Progenitor cell of endocrine pancreas (in vitro differentiated cells): Measurements from ENCODE around the gene CLASP1. TPM values are rescaled to one million over a fixed set of nuclear protein-coding genes. Genes with fewer than 3 reads are reported as not detected.
A peak's percentile ranks its signal among the peaks of the same experiment; 100 is the strongest.

Experiments
- DNase-seq: peaks from one replicate; pipeline ENCODE4 v3.0.0; 2021; ENCODE audit warnings: low spot score; ENCODE audit not compliant: unreplicated experiment
- H3K27ac Mint-ChIP-seq: 2 replicates; pipeline ENCODE4 v1.8.0; 2021; ENCODE audit warnings: mild to moderate bottlenecking, moderate library complexity, mixed read lengths
- H3K27me3 Mint-ChIP-seq: 2 replicates; pipeline ENCODE4 v1.8.0; 2021; ENCODE audit warnings: mixed read lengths
- H3K36me3 Mint-ChIP-seq: 2 replicates; pipeline ENCODE4 v1.8.0; 2022; ENCODE audit warnings: mixed read lengths; ENCODE audit not compliant: insufficient read depth
- H3K4me1 Mint-ChIP-seq: 2 replicates; pipeline ENCODE4 v1.8.0; 2021; ENCODE audit warnings: low read depth, mixed read lengths
- H3K4me3 Mint-ChIP-seq: 2 replicates; pipeline ENCODE4 v1.8.0; 2021; ENCODE audit warnings: low read depth, mild to moderate bottlenecking, moderate library complexity, mixed read lengths
- H3K9me3 Mint-ChIP-seq: 2 replicates; pipeline ENCODE4 v1.8.0; 2021; ENCODE audit warnings: low read depth, mixed read lengths
- total RNA-seq: library from RNA; stranded (reverse); gene quantifications from 2 replicates; pipeline ENCODE4 v1.2.1, GENCODE V29; 2021
- TF ChIP-seq, protein P1 (sequence below): fragments of 200-600 bp; sonication (generic); IDR thresholded peaks from one replicate; pipeline ENCODE4 v1.5.0; 2021; ENCODE audit warnings: antibody characterized with exemption, mild to moderate bottlenecking; ENCODE audit not compliant: unreplicated experiment

Gene CLASP1
- total RNA-seq, 1 donor from 2014 or later: 102 TPM

- Mint-ChIP-seq H3K27ac (no peak overlapping the region), H3K27me3 (no peaks in the 10 kb centered on the region), H3K9me3 (no peaks in the 10 kb centered on the region), H3K36me3 (peaks cover 2% of the 10 kb centered on the region), H3K4me3 (no peak overlapping the region), H3K4me1 (peaks cover 15% of the 10 kb centered on the region)
- DNase-seq: no peak
- TF ChIP-seq, protein P1, sequence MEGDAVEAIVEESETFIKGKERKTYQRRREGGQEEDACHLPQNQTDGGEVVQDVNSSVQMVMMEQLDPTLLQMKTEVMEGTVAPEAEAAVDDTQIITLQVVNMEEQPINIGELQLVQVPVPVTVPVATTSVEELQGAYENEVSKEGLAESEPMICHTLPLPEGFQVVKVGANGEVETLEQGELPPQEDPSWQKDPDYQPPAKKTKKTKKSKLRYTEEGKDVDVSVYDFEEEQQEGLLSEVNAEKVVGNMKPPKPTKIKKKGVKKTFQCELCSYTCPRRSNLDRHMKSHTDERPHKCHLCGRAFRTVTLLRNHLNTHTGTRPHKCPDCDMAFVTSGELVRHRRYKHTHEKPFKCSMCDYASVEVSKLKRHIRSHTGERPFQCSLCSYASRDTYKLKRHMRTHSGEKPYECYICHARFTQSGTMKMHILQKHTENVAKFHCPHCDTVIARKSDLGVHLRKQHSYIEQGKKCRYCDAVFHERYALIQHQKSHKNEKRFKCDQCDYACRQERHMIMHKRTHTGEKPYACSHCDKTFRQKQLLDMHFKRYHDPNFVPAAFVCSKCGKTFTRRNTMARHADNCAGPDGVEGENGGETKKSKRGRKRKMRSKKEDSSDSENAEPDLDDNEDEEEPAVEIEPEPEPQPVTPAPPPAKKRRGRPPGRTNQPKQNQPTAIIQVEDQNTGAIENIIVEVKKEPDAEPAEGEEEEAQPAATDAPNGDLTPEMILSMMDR: no peak
Measured at GRCh38 chr2:121570667-121571055, 78.6 kb downstream of the CLASP1 start.

DNA sequence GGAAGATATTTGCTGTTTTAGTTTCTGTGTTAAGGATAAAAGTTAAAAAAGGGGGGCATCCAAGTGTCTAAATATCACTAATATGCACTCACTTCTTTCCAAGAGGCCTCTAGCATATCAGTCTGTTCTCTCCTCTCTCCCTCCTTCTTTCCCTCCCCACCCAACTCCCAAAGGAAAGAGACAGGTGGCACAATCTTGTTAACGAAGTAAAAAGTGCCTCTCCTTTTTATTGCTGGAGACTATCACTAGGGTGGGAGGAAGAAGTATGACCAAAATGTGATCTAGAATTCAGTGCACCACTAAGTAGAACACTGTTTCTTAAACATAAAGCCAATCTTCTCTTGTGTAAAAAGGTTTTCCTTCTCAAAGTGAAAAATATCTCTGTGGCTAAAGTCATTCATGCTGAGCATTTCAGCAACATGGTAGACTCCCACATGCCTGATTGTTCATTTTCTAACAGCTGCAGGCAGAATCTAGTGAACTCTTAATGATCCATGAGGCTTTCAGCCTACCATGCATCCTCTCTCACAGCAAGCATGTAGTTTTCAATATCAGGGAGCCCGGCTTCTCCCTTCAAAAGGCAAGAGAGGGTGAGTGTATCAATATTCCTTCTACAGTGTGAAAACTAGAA, 79.1 kb downstream of the CLASP1 start:
- H3K9me3 Mint-ChIP-seq: no peaks in the 10 kb centered on the region
- no peak overlapping the region for H3K4me3 Mint-ChIP-seq
- H3K27ac Mint-ChIP-seq: no peak overlapping the region
- TF ChIP-seq, protein P1: no peak
- peaks cover 2% of the 10 kb centered on the region for H3K36me3 Mint-ChIP-seq
- H3K27me3 Mint-ChIP-seq: no peaks in the 10 kb centered on the region
- no peak for DNase-seq
- H3K4me1 Mint-ChIP-seq: peaks cover 20% of the 10 kb centered on the region

DNA sequence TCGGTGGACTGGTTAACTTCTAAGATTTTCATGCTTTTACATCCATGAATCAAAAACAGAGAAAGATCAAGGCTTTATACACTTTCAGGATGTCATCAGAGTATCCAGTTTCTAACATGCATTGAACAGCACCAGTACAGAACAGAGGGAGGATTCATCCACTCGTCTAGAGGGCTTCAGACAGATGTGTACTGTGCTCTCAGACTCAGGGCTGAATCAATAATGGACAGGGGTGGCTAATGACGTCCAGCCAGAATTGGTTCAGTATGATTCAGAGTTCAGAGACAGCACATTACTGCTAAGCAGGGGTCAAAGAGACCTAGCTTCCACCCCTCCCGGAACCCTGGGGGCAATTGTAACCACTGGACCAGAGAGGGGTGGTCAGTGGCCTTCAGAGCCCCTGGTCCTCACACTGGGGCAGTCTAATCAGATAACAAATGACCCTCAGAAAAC, 81.3 kb downstream of the CLASP1 start:
- Mint-ChIP-seq H3K27ac (peak overlapping the region; percentile 15), H3K4me3 (no peak overlapping the region), H3K27me3 (no peaks in the 10 kb centered on the region), H3K4me1 (peaks cover 31% of the 10 kb centered on the region), H3K36me3 (peaks cover 7% of the 10 kb centered on the region), H3K9me3 (peaks cover 7% of the 10 kb centered on the region)
- no peak for DNase-seq
- TF ChIP-seq, protein P1: no peak

GRCh38 chr2:121567452-121567851, 81.8 kb downstream of the CLASP1 start:
- Mint-ChIP-seq H3K4me3 (no peak overlapping the region), H3K27me3 (no peaks in the 10 kb centered on the region), H3K36me3 (peaks cover 7% of the 10 kb centered on the region), H3K4me1 (peaks cover 34% of the 10 kb centered on the region), H3K9me3 (peaks cover 7% of the 10 kb centered on the region), H3K27ac (peak overlapping the region; percentile 19)
- TF ChIP-seq, protein P1: no peak
- DNase-seq: no peak

DNA sequence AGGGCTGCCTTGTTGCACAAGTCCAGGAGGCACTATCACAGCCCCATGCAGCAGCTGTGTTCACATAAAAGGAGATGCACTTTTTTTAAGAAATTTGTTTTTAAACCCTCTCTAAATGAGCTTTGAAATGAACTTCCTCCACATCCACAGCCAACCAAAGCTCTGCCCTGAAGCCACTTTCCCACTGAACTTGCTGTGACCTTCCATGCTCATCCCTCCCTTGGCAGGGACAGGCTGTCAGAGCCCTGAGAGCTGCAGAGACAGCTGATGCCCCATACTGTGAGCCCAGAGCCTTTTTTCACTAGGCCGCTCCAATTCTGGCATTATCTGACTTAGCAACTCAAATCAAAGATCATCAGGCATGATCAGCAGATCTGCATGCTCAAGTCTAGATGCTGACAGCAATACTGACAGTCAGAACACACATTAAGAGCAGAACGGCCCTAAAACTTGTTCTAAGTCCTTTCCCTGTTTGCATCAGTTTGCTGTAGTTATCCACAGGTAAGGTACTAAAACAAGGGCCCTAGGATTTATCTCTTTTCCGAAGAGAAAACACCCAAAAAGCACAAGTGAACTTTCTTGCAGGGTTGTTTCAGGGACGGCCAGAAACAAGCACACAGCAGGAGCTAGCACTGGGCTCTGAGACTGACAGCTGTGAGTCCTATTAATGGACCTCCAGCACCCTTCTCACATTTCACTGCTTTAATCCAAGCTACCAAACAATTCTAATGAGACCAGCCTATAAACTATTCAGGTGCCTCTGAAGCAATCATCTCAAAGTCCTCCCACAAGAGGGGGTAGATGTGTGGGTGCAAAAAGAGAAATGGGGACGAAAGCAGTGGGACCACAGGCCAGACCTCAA, 83.6 kb downstream of the CLASP1 start:
- peaks cover 7% of the 10 kb centered on the region for H3K36me3 Mint-ChIP-seq
- TF ChIP-seq, protein P1: no peak
- no peak overlapping the region for H3K27ac Mint-ChIP-seq
- no peak for DNase-seq
- no peak overlapping the region for H3K4me3 Mint-ChIP-seq
- no peaks in the 10 kb centered on the region for H3K27me3 Mint-ChIP-seq
- peaks cover 7% of the 10 kb centered on the region for H3K9me3 Mint-ChIP-seq
- H3K4me1 Mint-ChIP-seq: peaks cover 36% of the 10 kb centered on the region
